Femur (tissue), 1 donor: ENCODE results near the gene LSM4.
"Not testable (repeated sequence)": the region's sequence is repeated elsewhere in the genome, so short reads cannot be mapped to it uniquely, and the experiment has no call there.

Experiments
- DNase-seq: peaks from one replicate; pipeline ENCODE4 v3.0.0-alpha.2; 2017

The LSM4 gene

DNA sequence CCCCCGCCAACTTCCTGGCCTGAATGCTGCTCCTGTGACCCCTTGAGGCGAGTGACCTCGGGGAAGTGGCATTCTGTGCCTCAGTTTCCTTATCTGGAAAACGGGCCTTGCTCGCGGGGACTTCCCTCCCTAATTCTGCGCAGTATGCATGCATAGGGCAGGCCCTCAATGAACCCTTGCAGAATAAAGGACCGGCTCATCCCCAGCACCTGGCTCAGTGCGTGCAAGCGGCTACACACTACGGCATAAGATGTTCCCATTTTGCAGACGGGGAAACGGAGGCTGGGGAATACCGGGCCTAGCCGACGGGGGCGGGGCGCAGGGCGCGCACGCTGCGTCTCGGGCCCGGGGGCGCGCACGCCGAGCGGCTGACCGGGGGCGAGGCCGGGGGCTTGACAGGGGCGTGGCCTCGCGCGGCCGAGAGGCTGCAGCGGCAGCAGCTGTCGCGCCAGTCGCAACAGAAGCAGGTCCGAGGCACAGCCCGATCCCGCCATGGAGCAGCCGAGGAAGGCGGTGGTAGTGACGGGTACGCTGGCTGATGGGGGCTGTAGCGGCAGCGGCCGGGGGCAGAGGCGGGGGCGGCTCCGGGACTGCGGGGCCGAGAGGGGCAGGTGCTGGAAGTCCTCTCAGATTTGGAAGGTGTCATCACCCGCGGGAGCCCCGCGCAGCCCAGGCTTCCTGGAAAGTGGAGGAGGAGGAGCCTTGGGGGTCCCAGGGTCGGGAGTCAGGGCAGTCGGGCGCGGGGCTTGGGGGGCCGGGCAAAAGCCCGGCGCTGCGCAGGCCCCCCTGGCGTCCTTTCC is 17.5 kb upstream of the LSM4 start, which contains the start of gene PGPEP1:
Gene PGPEP1 (plus strand): TSS at position 409 of the 800 bp plus-strand sequence. CDS start 84 bp downstream, at position 493.
- peak; percentile 80 for DNase-seq

DNA sequence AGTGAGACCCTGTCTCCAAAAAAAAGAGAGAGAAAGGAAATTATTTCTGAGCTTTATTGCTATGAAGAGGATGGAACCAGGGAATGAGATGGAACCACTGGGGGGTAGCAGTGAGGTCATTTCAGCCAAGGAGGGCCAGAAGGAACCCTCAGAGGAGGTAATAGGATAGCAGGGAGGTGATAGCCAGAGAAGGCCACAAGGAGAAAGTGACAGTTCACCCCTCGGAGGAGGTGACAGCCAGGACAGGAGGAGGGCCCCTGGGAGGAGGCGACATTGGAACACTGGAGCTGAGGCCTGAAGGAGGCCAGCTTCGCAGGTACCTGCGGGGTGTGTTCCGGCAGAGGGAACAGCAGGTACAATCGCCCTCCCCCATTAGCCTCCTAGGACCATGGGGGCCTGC is 16.8 kb upstream of the LSM4 start:
- DNase-seq = no peak

DNA sequence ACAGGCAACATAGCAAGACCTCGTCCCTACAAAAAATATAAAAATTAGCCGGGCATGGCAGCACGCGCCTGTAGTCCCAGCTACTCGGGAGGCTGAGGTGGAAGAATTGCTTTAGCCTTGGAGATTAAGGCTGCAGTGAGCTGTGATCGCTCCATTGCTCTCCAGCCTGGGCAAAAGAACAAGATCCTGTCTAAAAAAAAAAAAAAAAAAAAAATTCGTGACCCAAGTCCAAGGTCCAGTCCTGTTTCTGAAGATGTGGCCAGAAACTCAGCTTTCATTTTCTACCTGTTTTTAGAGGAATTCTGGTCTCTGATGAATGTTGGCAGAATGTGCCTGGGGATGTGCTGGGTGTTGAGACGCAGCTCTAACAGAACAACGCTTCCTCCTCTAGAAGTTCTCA is 15.7 kb upstream of the LSM4 start:
- DNase-seq = no peak

DNA sequence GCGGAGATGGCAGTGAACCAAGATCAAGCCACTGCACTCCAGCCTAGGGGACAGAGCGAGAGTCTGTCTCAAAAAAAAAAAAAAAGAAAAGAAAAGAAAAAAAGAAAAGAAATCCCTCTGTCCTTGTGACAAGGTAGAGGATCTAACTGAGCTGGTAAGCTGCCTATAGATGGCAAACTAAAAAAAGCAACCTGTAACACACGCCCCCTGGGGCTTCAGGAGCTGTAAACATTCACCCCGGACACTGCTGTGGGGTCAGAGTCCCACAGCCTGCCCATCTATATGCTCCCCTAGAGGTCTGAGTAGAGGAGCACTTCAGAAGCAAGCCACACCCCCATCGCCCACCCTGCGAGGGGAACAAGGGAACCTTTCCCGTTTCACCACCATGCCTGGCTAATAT is 13.2 kb upstream of the LSM4 start:
- DNase-seq = no peak

DNA sequence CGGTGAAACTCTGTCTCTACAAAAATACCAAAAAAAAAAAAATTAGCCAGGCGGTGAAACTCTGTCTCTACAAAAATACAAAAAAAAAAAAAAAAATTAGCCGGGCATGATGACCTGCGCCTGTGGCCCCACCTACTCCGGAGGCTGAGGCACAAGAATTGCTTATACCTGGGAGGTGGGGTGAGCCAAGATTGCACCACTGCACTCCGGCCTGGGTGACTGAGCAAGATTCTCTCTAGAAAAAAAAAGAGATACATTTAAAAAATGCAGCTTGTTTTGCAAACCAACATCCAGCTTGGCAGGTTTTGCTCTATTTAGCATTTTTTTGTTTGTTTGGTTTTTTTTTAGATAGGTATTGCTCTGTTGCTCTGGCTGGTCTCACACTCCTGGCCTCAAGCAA is 10.8 kb upstream of the LSM4 start:
- no peak for DNase-seq

DNA sequence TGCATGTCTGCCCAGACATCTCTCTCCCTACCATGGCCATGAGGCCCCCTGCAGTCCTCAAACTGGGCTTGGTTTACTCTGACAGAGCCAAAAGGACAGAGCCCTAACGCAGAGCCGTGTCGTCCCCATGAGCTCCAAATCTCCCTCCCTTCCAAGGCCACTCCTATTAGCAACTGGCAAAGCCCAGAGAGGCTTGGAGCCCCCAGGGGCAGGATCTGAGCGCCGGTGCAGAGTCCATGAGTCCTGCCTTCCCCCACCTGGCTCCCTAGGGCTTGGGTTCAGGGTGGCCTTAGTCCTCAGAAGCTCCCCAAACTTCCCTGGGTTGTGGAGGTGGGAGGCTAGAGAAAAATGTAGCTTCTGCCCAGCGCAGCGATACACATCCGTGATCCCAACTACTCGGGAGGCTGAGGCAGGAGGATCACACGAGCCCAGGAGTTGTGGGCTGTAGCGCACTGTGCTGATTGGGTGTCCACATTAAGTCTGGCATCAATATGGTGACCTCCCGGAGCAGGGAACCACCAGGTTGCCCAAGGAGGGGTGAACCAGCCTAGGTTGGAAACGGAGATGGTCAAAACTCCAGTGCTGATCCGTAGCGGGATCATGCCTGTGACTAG is 10.1 kb upstream of the LSM4 start:
- no peak for DNase-seq

DNA sequence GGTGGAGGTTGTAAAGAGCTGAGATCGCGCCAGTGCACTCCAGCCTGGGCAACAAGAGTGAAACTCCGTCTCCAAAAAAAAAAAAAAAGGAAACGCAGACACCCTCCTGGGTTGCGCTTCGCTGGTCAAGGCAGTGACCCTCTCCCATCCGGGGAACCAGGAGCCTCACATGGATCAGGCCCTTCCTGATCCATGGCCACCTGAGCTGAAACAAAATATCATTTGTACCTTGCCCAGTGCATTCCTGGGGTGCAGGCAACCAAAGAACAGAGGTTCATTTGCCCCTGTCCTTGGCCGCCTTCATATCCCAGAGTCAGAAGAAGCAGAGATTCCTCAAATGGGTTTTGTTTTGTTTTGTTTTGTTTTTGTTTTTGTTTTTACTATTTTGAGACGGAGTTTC is 8.0 kb upstream of the LSM4 start:
- no peak for DNase-seq

DNA sequence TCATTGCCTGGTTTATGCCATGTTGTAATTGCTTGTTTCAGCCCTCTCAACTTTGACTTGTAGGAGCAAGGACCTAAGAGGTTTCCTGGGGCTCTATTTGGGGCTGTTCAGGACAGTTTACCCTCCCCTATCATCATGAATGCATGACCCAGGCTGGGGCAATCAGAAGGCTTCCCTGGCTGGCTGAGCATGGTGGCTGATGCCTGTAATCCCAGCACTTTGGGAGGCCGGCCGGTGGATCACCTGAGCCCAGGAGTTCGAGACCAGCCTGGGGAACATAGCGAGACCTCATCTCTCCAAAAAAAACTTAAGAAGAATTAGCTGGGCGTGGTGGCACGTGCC is 6.1 kb upstream of the LSM4 start:
- DNase-seq = no peak

DNA sequence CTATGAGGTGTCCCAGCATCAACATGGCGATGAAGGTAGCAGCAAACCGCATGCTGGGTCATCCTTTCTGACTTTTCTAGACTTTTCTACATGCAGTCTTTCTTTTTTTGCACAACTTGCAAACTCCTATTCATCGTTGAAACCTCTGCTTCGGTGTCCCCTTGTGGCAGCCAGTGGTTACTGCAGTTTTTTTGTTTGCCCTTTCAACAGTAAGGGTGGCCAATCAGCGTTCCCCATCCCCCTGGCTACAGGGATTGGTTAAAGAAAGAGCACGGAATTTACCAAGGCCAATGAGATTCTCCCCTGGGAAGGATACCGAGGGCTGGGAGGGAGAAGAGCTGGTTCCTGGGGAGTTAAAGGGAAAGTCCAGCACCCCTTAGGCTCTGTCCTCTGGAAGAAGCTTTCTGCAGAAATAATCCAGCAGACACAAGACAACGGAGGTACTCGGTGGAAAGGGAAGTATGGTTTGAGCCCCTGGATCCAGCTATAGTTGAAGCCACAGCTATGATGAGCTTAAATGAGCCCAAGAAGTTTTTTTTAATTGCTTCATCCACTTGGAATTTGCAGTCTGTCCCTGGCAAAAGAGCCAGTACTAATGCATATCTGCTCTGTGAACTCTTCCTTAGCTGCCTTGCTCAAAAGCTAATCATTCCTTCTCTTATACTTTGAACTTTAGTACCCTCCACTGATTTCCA is 5.6 kb upstream of the LSM4 start:
- peak; percentile 96 for DNase-seq

DNA sequence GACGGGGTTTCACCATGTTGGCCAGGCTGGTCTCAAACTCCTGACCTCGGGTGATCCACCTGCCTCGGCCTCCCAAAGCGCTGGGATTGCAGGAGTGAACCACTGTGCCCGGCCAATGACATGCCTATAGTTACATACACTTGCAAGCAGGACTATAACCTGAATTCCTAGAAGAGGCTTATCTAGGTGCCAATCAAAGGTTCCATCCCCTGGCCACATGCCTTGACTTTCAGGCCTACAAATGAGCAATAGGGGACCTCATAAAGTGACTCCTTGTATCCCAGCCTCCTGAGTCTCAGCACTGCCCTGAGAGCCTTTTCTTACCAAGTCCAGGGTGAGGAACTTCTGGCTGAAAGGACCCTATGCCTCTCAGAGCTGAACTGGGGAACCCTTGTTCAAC is 3.9 kb upstream of the LSM4 start:
- DNase-seq = no peak

DNA sequence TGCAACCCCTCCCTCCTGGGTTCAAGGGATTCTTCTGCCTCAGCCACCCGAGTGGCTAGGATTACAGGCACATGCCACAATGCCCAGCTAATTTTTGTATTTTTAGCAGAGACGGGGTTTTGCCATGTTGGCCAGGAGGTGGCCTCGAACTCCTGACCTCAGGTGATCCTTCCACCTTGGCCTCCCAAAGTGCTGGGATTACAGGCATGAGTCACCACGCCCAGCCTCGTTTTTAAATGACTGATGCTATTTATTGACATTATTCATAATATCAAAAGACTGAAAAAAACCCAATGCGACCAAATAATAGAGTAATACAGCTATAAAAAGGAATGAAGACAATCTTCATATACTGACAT is 1.5 kb upstream of the LSM4 start:
- DNase-seq = not testable (repeated sequence)

DNA sequence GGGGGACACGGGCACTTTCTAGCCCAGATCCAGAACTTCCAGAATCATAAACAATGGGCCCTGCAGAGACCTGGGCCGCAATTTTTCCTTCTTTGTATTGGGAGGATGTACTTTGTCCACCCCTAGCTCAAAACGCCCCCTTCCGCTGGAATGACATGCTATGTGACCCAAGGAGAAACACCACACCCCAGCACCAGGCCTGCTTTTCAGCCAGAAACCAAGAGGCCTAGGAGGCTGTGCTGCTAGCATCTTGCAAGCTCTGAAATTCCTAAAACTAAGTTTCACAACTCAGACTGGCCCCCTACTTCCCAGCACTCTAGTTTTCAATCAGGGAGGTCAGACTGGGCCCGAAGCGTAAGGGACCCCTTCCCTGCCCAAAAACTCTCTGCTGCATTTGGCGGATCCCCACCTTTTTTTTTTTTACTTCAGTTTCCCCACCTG is 538 bp downstream of the LSM4 start:
- peak; percentile 74 for DNase-seq

DNA sequence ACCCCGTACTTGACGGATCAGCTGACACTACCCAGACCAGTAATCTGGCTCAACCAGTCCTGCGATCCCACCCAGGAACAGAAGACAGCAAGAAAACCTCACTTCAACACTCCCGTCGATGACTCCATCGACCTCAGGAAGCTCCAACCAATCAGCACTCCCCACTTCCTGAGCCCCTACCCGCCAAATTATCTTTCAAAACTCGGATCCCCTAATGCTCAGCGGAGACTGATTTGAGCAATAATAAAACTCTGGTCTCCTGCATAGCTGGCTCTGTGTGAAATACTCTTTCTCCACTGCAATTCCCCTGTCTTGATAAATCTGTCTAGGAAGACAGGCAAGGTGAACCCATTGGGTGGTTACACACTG is 1.2 kb downstream of the LSM4 start:
- no peak for DNase-seq

DNA sequence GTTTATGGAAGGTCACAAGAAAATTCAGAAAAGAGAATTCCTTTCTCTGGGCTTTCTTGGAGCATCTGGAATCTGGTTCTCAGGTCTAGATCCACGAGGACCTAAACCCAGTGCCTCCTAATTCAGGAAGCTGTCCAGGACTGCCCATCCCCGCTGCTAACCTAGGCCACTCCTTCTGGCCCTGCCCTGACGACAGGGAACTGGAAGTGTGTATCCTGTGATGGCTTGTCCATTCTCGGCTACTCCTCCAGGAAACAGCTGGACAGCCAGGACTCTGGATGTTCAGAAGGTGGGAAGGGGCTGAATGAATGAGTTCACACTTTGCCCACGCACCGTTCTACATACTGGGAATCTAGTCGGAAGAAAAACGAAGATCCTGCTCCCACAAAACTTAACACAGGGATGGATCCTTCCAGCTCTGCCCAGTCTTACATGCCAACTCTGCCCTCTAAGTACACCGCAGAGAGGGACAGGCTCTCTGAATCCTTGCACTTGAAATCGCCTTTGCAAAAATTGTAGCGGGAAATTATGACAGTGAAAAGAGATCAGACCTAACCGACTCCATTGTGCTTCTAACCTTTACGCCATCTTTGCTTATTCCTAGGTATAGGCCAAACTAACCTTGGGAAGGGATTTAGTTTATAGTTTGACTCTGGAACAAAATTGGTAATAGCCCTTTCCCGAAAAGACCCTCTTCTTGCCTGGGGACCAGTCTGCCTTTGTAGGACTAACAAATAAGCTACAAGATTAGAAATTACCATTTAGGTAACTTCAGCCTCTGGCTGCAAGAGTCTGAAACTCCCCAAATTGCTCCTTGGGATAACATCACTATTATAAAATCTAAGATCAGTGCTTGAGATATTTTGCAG is 1.8 kb downstream of the LSM4 start:
- DNase-seq = no peak

DNA sequence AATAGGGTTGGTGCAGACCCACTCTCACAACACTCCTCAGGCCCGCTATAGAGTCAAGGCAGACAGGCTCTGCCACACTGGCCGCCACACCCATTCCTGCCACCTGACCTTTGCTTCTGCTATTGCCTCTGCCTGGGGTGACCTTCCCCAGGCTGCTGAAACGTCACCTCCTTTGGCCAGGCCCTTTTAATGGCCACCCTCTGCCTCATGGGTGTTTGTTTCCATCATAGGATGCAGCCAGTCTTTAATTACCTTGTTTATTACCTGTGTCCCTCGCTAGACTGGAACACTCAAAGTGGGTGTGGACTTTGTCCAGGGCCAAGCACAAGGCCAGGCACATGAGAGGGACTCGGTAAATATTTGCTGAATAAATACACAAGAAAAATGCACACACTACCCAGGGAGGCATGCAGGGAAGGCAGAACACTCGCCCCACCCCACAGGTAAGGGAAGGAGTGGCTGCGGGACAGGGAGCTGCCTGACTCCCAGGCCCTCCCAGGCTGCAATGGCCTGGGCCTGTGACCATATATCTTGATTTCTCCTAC is 3.2 kb downstream of the LSM4 start:
- DNase-seq = no peak

DNA sequence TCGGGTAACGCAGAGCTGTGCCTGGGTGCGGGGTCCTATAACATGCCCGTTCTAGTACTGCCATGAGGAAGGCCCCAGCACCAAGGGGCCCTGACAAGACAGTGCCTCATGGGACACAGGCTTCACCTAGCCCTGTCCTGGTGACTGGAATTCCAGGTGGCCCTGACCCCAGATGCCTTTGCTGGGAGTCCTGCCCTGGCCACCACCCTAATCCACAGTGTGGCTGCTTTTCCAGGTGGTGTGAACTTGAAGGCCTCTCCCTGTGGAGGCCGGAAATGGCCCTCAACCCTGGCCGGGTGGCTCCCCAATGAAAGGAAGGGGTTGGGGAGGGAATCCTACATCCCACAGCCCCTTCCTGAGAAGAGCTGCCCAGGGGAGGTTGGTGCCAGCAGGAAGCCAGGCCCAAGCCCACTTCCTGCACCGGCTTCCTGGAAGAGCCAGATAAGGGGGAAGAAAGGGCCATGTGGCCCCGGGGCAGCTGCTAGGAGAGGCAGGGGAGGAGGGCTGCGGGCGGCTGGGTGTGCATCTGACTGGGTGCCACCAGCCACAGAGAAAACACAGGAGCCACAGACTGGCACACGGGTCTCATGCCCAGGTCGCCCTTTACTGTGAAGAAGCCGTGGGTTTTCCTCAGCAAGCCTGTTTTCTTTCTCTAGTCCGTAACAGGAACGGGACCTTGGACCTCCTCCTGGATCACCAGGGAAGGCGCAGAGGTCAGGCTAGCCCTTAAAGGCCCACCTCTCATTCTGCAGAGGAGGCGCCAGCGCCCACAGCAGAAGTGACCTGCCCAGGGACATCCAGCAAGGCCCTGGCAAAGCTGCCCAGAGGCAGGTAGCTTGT is 4.7 kb downstream of the LSM4 start:
- DNase-seq = no peak

DNA sequence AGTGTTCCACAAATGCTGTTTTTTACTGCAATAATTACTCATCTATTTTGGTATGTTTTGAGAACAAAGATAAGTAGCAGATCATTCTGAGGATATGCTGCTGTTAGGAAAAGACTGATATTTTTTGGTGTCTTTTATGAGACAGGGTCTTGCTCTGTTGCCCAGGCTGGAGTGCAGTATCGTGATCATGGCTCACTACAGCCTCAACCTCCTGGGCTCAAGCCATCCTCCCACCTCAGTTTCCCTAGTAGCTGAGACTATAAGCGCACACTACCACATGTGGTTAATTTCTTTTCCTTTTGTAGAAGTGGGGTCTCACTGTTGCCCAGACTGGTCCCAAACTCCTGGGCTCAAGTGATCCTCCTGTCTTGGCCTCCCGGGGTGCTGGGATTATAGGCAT is 9.5 kb downstream of the LSM4 start:
- no peak for DNase-seq

DNA sequence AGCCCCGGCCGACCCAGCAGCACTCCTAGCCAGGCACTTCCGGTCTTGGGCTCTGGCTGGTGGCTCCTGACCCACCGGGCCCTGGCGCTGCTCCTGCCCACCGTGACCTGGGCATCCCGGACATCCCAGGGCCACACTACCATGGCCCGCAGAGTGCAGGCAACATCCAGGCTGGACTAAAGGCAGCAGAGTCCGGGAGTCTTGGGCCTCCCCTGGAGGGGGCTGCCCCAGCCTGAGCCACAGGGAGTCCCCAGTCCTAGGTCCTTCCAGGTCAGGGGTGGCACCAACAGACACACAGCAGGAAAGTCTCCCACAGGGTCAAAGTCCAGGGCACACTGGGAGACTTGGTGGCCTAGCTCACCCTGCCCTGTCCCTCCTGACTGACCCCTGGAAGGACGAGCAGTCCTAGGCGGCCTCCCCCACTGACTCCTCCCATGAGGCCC is 10.8 kb downstream of the LSM4 start:
- DNase-seq = no peak

DNA sequence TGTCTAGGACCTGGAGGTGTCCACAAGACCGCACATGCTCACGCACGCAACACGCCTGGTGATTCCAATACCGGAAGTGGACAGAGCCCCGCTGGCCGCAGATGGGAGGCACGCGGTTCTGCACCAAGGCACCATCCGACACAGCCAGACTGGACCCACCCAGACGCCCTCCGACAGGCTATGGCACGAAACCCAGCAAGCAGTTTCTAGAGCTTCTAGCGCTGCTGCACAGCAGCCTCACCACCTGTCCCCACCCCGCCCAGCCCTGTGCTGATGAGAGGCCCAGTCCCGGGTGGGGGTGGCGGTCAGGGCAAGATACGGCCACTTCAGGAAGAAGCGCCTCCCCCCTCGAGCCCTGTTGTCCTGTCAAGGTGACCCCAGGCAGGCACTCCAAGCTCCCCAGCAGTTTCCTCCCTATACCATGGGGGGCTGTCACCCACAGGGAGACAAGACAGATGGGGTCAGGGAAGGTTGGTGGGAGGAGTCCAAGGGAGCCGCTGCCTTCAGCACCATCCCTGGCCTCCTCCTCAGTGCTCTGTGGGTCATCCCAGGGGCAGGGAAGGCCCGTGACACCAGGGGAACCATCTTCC is 11.3 kb downstream of the LSM4 start:
- no peak for DNase-seq

DNA sequence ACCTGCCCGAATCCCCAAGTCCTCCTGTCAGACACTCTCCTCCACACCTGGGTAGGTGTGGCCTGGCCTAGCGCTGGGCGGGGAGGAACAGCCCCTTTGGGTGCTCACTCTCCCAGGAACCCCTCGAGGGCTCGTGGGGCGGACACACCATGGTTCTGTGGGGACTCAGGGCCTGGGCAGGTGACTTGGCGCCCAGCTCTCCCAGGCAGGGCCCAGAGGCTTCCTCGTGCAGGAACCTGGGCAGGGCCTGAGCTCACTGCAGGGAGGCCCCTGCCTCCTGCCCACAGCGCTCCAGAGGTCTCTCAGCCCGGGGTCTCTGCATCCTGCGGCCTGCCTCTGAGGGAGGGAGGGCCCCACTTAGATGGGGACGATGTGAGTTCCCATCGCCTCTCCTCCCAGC is 11.9 kb downstream of the LSM4 start:
- no peak for DNase-seq

DNA sequence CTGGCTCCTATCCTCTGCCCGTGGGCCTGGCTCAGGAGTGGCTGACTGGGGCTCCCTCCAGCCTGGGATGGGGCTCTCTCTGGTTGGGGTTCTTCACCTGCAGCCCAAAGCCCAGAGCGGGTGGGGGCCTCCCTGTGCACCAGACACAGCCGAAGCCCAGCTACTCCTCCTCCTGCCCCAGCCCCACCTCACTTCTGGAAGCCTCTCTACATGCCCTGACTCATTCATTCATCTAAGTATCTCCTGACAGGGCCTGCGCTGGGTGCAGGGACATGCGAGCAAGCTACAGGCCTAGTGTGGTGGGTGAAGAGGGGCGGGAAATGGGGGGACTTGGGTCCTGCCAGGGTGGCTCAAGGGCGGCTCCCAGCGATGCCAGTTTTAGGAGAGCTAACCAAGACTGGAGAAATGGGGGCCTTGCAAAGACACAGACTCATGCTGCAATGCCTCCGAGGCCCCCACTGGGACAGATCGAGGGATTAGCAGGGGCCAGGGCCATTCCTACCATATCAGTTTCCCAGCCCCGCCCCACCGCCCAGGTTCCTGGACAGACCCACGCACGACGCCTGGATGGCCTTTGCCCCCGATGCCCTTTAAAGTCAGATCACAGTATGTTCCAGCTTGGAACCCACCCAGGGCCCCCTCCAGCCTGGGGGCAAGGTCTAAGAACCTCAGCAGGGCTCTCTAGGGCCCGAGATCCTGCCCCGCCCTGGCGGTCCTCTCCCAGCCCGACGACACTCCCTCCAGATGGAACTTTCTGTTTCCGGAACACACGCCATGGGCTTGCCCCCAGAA is 12.6 kb downstream of the LSM4 start:
- DNase-seq = no peak
